ENCODE results near the gene DGLUCY. TPM values are rescaled to one million over a fixed set of nuclear protein-coding genes. Genes with fewer than 3 reads are reported as not detected.

DGLUCY gene
- total and polyA plus RNA-seq, 2 of the 13 experiments (the other 11 are each of a cell fraction or from before 2014, with no cell fraction given), result 14.8 to 36.3 TPM

DNA sequence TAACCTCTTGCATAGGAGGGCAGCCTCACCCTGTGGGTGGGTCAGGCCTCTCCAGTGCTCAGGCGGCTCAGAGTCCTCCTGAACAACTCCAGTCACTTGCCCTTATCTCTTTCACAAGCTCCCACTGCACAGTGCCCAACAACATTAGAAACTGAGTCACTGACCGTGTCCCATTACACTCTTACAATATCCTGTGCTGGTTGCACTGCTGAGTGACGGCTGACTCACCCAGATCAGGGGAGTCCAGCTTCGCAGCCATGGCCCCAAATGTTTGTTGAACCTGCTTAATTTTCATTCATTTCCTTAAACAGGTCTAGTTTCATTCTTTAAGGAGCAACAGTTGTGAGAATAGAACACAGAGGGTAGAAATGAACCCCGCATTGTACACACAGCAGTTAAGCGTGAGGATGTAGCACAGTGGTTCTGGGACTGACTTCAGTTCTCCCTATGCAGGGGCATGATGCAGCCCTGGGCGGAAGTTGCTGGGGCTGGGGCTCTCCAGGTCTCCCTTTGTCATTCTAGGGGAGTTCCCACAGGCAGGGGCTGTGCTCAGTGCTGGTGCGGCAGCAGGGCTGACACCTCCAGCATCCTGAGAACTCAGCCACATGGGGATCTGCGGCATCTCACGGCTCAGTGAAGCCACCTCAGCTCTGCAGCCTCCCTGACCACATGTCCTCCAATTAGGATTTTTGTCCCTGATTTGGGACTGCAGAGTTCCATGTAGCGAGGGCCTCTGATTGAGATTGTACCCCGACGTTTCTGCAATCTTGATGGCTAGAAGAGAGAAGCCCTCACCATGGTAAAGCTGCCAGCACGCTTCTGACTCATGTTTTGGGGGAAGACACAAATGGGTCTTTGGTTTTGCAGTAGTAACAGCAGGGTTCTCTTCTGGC, 114.5 kb downstream of the DGLUCY start (continued):
- TF ChIP-seq, protein P1, sequence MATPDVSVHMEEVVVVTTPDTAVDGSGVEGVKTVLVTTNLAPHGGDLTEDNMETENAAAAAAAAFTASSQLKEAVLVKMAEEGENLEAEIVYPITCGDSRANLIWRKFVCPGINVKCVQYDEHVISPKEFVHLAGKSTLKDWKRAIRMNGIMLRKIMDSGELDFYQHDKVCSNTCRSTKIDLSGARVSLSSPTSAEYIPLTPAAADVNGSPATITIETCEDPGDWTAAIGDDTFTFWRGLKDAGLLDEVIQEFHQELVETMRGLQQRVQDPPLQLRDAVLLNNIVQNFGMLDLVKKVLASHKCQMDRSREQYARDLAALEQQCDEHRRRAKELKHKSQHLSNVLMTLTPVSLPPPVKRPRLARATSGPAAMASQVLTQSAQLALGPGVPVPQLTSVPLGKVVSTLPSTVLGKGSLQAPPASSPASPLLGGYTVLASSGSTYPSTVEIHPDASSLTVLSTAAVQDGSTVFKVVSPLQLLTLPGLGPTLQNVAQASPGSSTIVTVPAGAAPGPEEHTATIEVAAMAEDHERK (CRISPR knock-in tag; IDR thresholded peaks at IDR 0.05; ENCODE audit: low read depth), result no peak
- TF ChIP-seq CAMTA2 (CRISPR knock-in tag; IDR thresholded peaks at IDR 0.05; ENCODE audit: borderline replicate concordance) (no peak), ZNF292 (CRISPR knock-in tag; IDR thresholded peaks at IDR 0.05; ENCODE audit: borderline replicate concordance, low read depth) (no peak)

DNA sequence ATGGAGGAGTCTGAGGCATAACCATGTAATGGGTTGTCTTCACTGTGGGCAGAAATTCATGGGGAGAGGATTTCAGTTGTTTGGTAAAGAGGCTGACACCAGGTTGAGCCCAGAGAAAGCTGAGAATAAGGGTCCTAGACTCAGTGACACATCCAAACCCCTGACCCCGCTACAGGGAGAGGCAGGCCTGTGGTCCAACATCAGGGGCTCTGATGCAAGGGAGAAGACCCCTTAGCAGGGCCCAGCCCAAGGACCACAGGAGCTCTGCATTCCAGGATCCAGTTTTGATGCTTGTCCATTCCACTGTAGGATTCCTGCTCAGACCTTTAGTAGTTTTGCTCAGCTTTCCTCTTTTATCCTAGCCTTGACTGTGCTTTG, 115.1 kb downstream of the DGLUCY start:
- H3K9me3 ChIP-seq (ENCODE audit: low read length), result no peaks in the 10 kb centered on the region
- TF ChIP-seq ZMYM3 (CRISPR knock-in tag; IDR thresholded peaks at IDR 0.05) (no peak), ZNF335 (CRISPR knock-in tag; IDR thresholded peaks at IDR 0.05) (no peak), ZNF790 (CRISPR knock-in tag; IDR thresholded peaks at IDR 0.05; ENCODE audit: borderline replicate concordance) (no peak), BHLHE40 (IDR thresholded peaks at IDR 0.05; ENCODE audit: low read length) (no peak), ZNF501 (CRISPR knock-in tag; IDR thresholded peaks at IDR 0.05) (no peak), MBNL3 (CRISPR knock-in tag; conservative IDR thresholded peaks at IDR 0.05) (no peak), HOXA3 (CRISPR knock-in tag; IDR thresholded peaks at IDR 0.05) (no peak)
- TF ChIP-seq, protein P2, sequence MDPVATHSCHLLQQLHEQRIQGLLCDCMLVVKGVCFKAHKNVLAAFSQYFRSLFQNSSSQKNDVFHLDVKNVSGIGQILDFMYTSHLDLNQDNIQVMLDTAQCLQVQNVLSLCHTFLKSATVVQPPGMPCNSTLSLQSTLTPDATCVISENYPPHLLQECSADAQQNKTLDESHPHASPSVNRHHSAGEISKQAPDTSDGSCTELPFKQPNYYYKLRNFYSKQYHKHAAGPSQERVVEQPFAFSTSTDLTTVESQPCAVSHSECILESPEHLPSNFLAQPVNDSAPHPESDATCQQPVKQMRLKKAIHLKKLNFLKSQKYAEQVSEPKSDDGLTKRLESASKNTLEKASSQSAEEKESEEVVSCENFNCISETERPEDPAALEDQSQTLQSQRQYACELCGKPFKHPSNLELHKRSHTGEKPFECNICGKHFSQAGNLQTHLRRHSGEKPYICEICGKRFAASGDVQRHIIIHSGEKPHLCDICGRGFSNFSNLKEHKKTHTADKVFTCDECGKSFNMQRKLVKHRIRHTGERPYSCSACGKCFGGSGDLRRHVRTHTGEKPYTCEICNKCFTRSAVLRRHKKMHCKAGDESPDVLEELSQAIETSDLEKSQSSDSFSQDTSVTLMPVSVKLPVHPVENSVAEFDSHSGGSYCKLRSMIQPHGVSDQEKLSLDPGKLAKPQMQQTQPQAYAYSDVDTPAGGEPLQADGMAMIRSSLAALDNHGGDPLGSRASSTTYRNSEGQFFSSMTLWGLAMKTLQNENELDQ (CRISPR knock-in tag; IDR thresholded peaks at IDR 0.05; ENCODE audit: borderline replicate concordance), result no peak
- BruUV-seq (replicated peaks), result no TSS peak
- H3K27me3 ChIP-seq (ENCODE audit: control insufficient read depth in 1 of 2, insufficient read depth in 2 of 2, low read length in 2 of 2), result no peaks in the 10 kb centered on the region
- intact Hi-C loops (cut with micrococcal nuclease; ENCODE audit: unreplicated experiment), result no loop called here
- in situ Hi-C loops (cut with HindIII; ENCODE audit: extremely low pct_ligation_motif_present, low pct_unique_long_range_greater_than_20kb), result no loop called here
- no peak overlapping the region for H3K27ac ChIP-seq (ENCODE audit: extremely low read length, insufficient read depth, low read length)
- POLR2A ChIA-PET, result no interaction called here
- H2AFZ ChIP-seq (ENCODE audit: low read length), result no peak overlapping the region
- H3K4me1 ChIP-seq (ENCODE audit: insufficient read depth, low read length), result no peaks in the 10 kb centered on the region
- no peak for DNase-seq (ENCODE audit: low spot score)
- WGBS (ENCODE audit: low lambda C conversion rate), result no CpG with 5 or more reads among the region's 1 CpG
- H3K9ac ChIP-seq (ENCODE audit: insufficient read depth, low read depth, low read length), result no peak overlapping the region
- no peak for FAIRE-seq
- H3K79me2 ChIP-seq (ENCODE audit: insufficient read depth, low read length), result no peaks in the 10 kb centered on the region
- no peaks in the 10 kb centered on the region for H3K36me3 ChIP-seq (replicated peaks in 1 of 2; ENCODE audit: control insufficient read depth in 1 of 2, insufficient read depth in 2 of 2, low read length in 2 of 2)
- no peak for ATAC-seq
- no peaks in the 10 kb centered on the region for H4K20me1 ChIP-seq (ENCODE audit: insufficient read depth, low read length)
- CTCF ChIA-PET (ENCODE audit: low intra/inter-chr PET ratio, low total read pairs), result no interaction called here
- no peak overlapping the region for H3K4me2 ChIP-seq (ENCODE audit: low read depth, low read length)
- H3K4me3 ChIP-seq (replicated peaks in 1 of 3; ENCODE audit: insufficient read depth in 1 of 3, low read depth in 2 of 3, low read length in 3 of 3), result no peak overlapping the region

Data from HepG2 (cell line).